BLaER1 (cell line): ENCODE measurements around the gene PLAAT2.
"Not testable (repeated sequence)": the region's sequence is repeated elsewhere in the genome, so short reads cannot be mapped to it uniquely, and the experiment has no call there.

Source experiments
- H3K27ac ChIP-seq: shearing (Covaris generic); formaldehyde crosslinking; 2 replicates; pipeline ENCODE4 v1.8.1; 2022
- H3K27me3 ChIP-seq: shearing (Covaris generic); formaldehyde crosslinking; 2 replicates; pipeline ENCODE4 v1.8.1; 2022
- H3K36me3 ChIP-seq: shearing (Covaris generic); formaldehyde crosslinking; 2 replicates; pipeline ENCODE4 v1.8.1; 2022
- H3K4me1 ChIP-seq: shearing (Covaris generic); formaldehyde crosslinking; 2 replicates; pipeline ENCODE4 v1.8.1; 2022
- H3K4me2 ChIP-seq: shearing (Covaris generic); formaldehyde crosslinking; 2 replicates; pipeline ENCODE4 v1.8.1; 2022
- H3K4me3 ChIP-seq: shearing (Covaris generic); formaldehyde crosslinking; 2 replicates; pipeline ENCODE4 v1.8.1; 2022
- H3K9ac ChIP-seq: shearing (Covaris generic); formaldehyde crosslinking; 2 replicates; pipeline ENCODE4 v1.8.1; 2022
- H3K9me3 ChIP-seq: shearing (Covaris generic); formaldehyde crosslinking; 2 replicates; pipeline ENCODE4 v1.8.1; 2022
- H4K20me1 ChIP-seq: shearing (Covaris generic); formaldehyde crosslinking; 2 replicates; pipeline ENCODE4 v1.8.1; 2022
- Cebpa-rat ChIP-seq: shearing (Covaris generic); IDR thresholded peaks from 2 replicates; pipeline ENCODE4 v1.8.1; 2022

The PLAAT2 gene

GRCh38 chr11:63558459-63559157 lies 4.6 kb downstream of the PLAAT2 start:
- Histone ChIP-seq H4K20me1 (no peaks in the 10 kb centered on the region), H3K4me3 (no peak overlapping the region), H3K27me3 (no peaks in the 10 kb centered on the region), H3K9ac (no peak overlapping the region), H3K36me3 (no peaks in the 10 kb centered on the region), H3K4me2 (no peak overlapping the region), H3K27ac (no peak overlapping the region), H3K4me1 (peaks cover 35% of the 10 kb centered on the region), H3K9me3 (no peaks in the 10 kb centered on the region)
- TF ChIP-seq Cebpa-rat, result no peak

- Histone ChIP-seq H4K20me1 (no peaks in the 10 kb centered on the region), H3K9ac (no peak overlapping the region), H3K4me3 (no peak overlapping the region), H3K27me3 (no peaks in the 10 kb centered on the region), H3K27ac (no peak overlapping the region), H3K9me3 (no peaks in the 10 kb centered on the region), H3K4me2 (no peak overlapping the region), H3K36me3 (no peaks in the 10 kb centered on the region), H3K4me1 (peaks cover 45% of the 10 kb centered on the region)
- no peak for TF ChIP-seq Cebpa-rat
Observed at GRCh38 chr11:63557570-63557969, 5.6 kb downstream of the PLAAT2 start.

- H3K27me3 ChIP-seq, result no peaks in the 10 kb centered on the region
- no peak for TF ChIP-seq Cebpa-rat
- peaks cover 45% of the 10 kb centered on the region for H3K4me1 ChIP-seq
- no peak overlapping the region for H3K4me2 ChIP-seq
- H3K27ac ChIP-seq, result no peak overlapping the region
- no peaks in the 10 kb centered on the region for H3K36me3 ChIP-seq
- H3K9me3 ChIP-seq, result no peaks in the 10 kb centered on the region
- H3K9ac ChIP-seq, result no peak overlapping the region
- no peak overlapping the region for H3K4me3 ChIP-seq
- H4K20me1 ChIP-seq, result no peaks in the 10 kb centered on the region
Observed at GRCh38 chr11:63556404-63557013, 6.7 kb downstream of the PLAAT2 start.

- Histone ChIP-seq H3K9me3 (no peaks in the 10 kb centered on the region), H3K9ac (no peak overlapping the region; the same call in 1 of the 2 replicates), H3K27ac (0 out of 2 replicates have a peak overlapping the region, but pooled peaks have one; percentile 56), H3K27me3 (no peaks in the 10 kb centered on the region), H3K4me1 (peaks cover 29% of the 10 kb centered on the region), H3K36me3 (no peaks in the 10 kb centered on the region), H3K4me2 (peak overlapping the region; percentile 75), H4K20me1 (no peaks in the 10 kb centered on the region), H3K4me3 (no peak overlapping the region)
- TF ChIP-seq Cebpa-rat, result no peak
Observed at GRCh38 chr11:63554877-63555223, 8.3 kb downstream of the PLAAT2 start.

GRCh38 chr11:63553759-63554158 lies 9.4 kb downstream of the PLAAT2 start:
- peak overlapping the region; percentile 33; the same call in 1 of the 2 replicates for H3K9ac ChIP-seq
- no peaks in the 10 kb centered on the region for H4K20me1 ChIP-seq
- peak overlapping the region; percentile 56 for H3K27ac ChIP-seq
- no peaks in the 10 kb centered on the region for H3K9me3 ChIP-seq
- no peaks in the 10 kb centered on the region for H3K27me3 ChIP-seq
- TF ChIP-seq Cebpa-rat, result no peak
- H3K4me1 ChIP-seq, result peaks cover 29% of the 10 kb centered on the region
- peak overlapping the region; percentile 41; the same call in 1 of the 2 replicates for H3K4me3 ChIP-seq
- no peaks in the 10 kb centered on the region for H3K36me3 ChIP-seq
- H3K4me2 ChIP-seq, result peak overlapping the region; percentile 75

GRCh38 chr11:63552921-63553320 lies 10.3 kb downstream of the PLAAT2 start:
- H3K27ac ChIP-seq, result no peak overlapping the region; the same call in 1 of the 2 replicates
- H4K20me1 ChIP-seq, result no peaks in the 10 kb centered on the region
- H3K9me3 ChIP-seq, result no peaks in the 10 kb centered on the region
- H3K27me3 ChIP-seq, result no peaks in the 10 kb centered on the region
- no peak for TF ChIP-seq Cebpa-rat
- peaks cover 29% of the 10 kb centered on the region for H3K4me1 ChIP-seq
- H3K4me2 ChIP-seq, result peak overlapping the region; percentile 75
- H3K36me3 ChIP-seq, result no peaks in the 10 kb centered on the region
- no peak overlapping the region for H3K9ac ChIP-seq
- no peak overlapping the region for H3K4me3 ChIP-seq

- Histone ChIP-seq H4K20me1 (no peaks in the 10 kb centered on the region), H3K27ac (no peak overlapping the region), H3K9me3 (no peaks in the 10 kb centered on the region), H3K36me3 (no peaks in the 10 kb centered on the region), H3K27me3 (no peaks in the 10 kb centered on the region), H3K4me1 (peaks cover 25% of the 10 kb centered on the region), H3K4me3 (no peak overlapping the region), H3K9ac (no peak overlapping the region), H3K4me2 (no peak overlapping the region)
- no peak for TF ChIP-seq Cebpa-rat
Observed at GRCh38 chr11:63551889-63552266, 11.3 kb downstream of the PLAAT2 start.

- H3K9ac ChIP-seq, result no peak overlapping the region
- no peak overlapping the region for H3K4me3 ChIP-seq
- no peaks in the 10 kb centered on the region for H4K20me1 ChIP-seq
Observed at GRCh38 chr11:63551091-63551888, 11.9 kb downstream of the PLAAT2 start.

GRCh38 chr11:63550156-63550700 lies 13.0 kb downstream of the PLAAT2 start:
- not testable (repeated sequence) for H3K9me3 ChIP-seq, H3K27ac ChIP-seq, H3K9ac ChIP-seq, H3K27me3 ChIP-seq, H3K4me3 ChIP-seq, H4K20me1 ChIP-seq, H3K36me3 ChIP-seq, H3K4me2 ChIP-seq
- H3K4me1 ChIP-seq, result peaks cover 35% of the 10 kb centered on the region

More at GRCh38 chr11:63551091-63551888, 11.9 kb downstream of the PLAAT2 start:
- Histone ChIP-seq H3K9me3 (no peaks in the 10 kb centered on the region), H3K36me3 (no peaks in the 10 kb centered on the region), H3K27me3 (no peaks in the 10 kb centered on the region), H3K4me2 (no peak overlapping the region), H3K27ac (no peak overlapping the region), H3K4me1 (peaks cover 25% of the 10 kb centered on the region)
- no peak for TF ChIP-seq Cebpa-rat

- H3K4me3 ChIP-seq, result no peak overlapping the region
- no peaks in the 10 kb centered on the region for H4K20me1 ChIP-seq
- peaks cover 8% of the 10 kb centered on the region; the same call in 1 of the 2 replicates for H3K36me3 ChIP-seq
- H3K9ac ChIP-seq, result no peak overlapping the region
- H3K9me3 ChIP-seq, result no peaks in the 10 kb centered on the region
- peaks cover 30% of the 10 kb centered on the region for H3K4me1 ChIP-seq
- no peaks in the 10 kb centered on the region for H3K27me3 ChIP-seq
- H3K27ac ChIP-seq, result no peak overlapping the region
- TF ChIP-seq Cebpa-rat, result no peak
- no peak overlapping the region for H3K4me2 ChIP-seq
Observed at GRCh38 chr11:63549411-63549810, 13.8 kb downstream of the PLAAT2 start.
